Measurements from ENCODE around the gene ZNF8. TPM values are rescaled to one million over a fixed set of nuclear protein-coding genes. Genes with fewer than 3 reads are reported as not detected.
A peak's percentile ranks its signal among the peaks of the same experiment; 100 is the strongest.

Gene ZNF8
- total RNA-seq, 1 experiment from 2014 or later: 4.9 TPM

DNA sequence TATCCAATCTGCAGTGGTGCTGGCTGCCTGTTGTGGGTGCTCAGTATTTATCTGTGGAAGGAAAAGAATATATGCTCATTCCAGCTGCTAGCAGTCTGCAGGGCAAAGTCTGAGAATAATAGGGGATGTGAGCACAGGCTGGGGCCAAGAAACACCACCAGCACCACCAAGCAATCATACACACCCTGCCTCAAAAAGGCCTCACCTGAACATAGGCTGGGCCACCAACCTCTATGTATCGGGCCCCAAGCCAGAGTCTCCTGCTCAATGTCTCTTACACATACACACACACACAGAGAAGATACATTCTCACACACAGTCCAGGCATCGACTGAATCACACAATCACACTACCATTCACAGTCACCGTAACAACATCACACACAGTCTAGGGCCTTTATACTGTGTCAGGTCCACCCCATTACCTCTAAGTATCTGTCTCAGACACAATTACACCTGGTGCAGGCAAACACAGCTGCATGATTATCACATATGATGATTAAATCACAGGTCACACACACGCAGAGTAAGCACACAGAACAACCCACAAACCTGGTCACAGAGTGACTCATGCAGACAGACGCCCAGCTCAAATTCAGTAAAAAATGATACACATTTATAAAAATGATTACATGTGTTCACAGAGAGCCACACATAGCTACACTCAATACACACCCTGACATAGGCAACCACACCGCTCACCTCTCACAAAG is 46.7 kb downstream of the ZNF8 start:
- Mint-ChIP-seq H3K27me3 (ENCODE audit: insufficient read depth, unreplicated experiment) (no peaks in the 10 kb centered on the region), H3K4me1 (ENCODE audit: insufficient read depth, unreplicated experiment) (peaks cover 3% of the 10 kb centered on the region), H3K36me3 (ENCODE audit: insufficient read depth, unreplicated experiment) (peaks cover under 1% of the 10 kb centered on the region), H3K27ac (ENCODE audit: low read depth, unreplicated experiment) (no peak overlapping the region), H3K9me3 (ENCODE audit: unreplicated experiment) (no peaks in the 10 kb centered on the region), H3K4me3 (ENCODE audit: unreplicated experiment) (no peak overlapping the region)
- no peak for DNase-seq (ENCODE audit: unreplicated experiment)
- CTCF ChIA-PET: interaction anchor here (0.5 kb wide), 1 partner anchor 980 kb away, joined by 3 read pairs; no protein-coding TSS in a partner anchor
- no TSS peak for BruUV-seq (replicated peaks)
- POLR2A ChIA-PET: interaction anchor here (1.4 to 5.3 kb wide), 9 partner anchors 8 to 936 kb away, joined by 4 to 55 read pairs (median 11); partner anchors contain the start of genes ERVK3-1, RPS5, ZNF497 and ZNF548
- TF ChIP-seq CTCF (IDR thresholded peaks at IDR 0.05; ENCODE audit: unreplicated experiment): no peak
- intact Hi-C loops (cut with micrococcal nuclease): loop anchor here (1.0 to 5.0 kb wide), 3 partner anchors 37 to 142 kb away; partner anchors contain the start of genes ZNF324, ZNF497 and ZNF837

DNA sequence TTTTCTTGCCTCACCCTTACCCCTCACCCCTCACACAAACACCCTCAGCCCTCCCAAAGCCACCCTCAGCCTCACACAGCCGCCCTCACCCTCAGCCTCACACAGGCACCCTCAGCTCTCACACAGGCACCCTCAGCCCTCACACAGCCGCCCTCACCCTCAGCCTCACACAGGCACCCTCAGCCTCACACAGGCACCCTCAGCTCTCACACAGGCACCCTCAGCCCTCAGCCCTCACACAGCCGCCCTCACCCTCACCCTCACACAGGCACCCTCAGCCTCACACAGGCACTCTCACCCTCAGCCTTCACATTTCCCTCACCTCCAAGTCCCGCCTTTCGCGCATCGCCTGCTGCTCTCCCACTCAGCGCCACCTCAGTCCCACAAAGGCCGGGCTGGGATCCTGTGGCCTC is 47.8 kb downstream of the ZNF8 start:
- POLR2A ChIA-PET: interaction anchor here (0.6 to 5.3 kb wide), 31 partner anchors 9 to 937 kb away, joined by 3 to 55 read pairs (median 4); partner anchors contain the start of genes ERVK3-1, RPS5, ZBTB45 and ZNF274
- H3K4me3 Mint-ChIP-seq (ENCODE audit: unreplicated experiment): no peak overlapping the region
- no peak for TF ChIP-seq CTCF (IDR thresholded peaks at IDR 0.05; ENCODE audit: unreplicated experiment)
- H3K4me1 Mint-ChIP-seq (ENCODE audit: insufficient read depth, unreplicated experiment): peaks cover 9% of the 10 kb centered on the region
- BruUV-seq (replicated peaks): no TSS peak
- CTCF ChIA-PET: interaction anchor here (0.6 to 0.7 kb wide), 2 partner anchors 95 to 815 kb away, joined by 3 to 4 read pairs; no protein-coding TSS in a partner anchor
- intact Hi-C loops (cut with micrococcal nuclease): loop anchor here (1.0 to 5.0 kb wide), 3 partner anchors 36 to 141 kb away; partner anchors contain the start of genes ZNF324, ZNF497 and ZNF837
- no peaks in the 10 kb centered on the region for H3K9me3 Mint-ChIP-seq (ENCODE audit: unreplicated experiment)
- no peak for DNase-seq (ENCODE audit: unreplicated experiment)
- H3K36me3 Mint-ChIP-seq (ENCODE audit: insufficient read depth, unreplicated experiment): no peaks in the 10 kb centered on the region
- H3K27me3 Mint-ChIP-seq (ENCODE audit: insufficient read depth, unreplicated experiment): no peaks in the 10 kb centered on the region
- no peak overlapping the region for H3K27ac Mint-ChIP-seq (ENCODE audit: low read depth, unreplicated experiment)

DNA sequence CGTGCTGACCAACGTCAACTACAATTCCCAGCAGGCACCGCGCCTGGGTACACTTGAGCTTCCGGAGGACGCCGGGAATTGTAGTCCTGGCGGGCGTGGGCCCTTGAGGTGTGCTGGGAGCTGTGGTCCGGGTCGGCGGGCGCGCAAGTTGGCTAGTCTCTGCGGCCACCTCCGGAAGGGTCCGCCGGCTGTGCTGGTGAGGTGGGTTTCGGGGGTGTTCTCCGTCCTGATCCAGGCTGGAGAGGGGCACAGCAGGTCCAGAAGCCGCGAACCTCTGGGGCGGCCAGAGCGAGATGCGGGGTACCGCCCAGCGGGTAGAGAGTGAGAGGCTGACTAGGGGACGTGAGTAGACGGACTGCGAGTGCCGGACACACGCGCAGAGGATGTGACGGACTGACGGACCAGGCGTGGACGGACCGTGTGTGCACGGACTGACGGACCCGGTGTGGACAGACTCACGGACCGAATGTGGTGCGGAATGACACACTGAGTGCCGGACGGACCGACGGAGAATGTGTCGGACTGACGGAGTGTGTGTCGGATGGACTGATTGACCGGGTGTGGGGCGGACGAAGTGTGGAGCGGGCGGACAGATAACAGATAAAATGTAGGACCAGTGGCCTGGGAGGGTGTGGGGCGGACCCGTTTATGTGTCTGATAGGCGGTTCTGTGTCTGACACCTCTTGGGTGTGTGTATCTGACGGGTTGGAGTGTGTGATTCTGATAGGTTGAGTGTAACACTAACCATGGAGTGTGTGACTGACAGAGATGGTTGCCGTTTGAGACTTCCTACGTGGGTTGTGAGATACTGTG is 48.4 kb downstream of the ZNF8 start, which contains the start of gene ZSCAN22:
Gene ZSCAN22 (plus strand): TSS at position 81 of the 813 bp plus-strand sequence. CDS start 7,809 bp downstream, outside the sequence.
- H3K27me3 Mint-ChIP-seq (ENCODE audit: insufficient read depth, unreplicated experiment): no peaks in the 10 kb centered on the region
- POLR2A ChIA-PET: interaction anchor here (0.6 to 5.3 kb wide), 29 partner anchors 10 to 938 kb away, joined by 3 to 55 read pairs (median 4); partner anchors contain the start of genes ERVK3-1, RPS5, ZBTB45 and ZNF274
- DNase-seq (ENCODE audit: unreplicated experiment): peak; percentile 98
- no peak within 1 kb of the TSS for H3K27ac Mint-ChIP-seq (ENCODE audit: low read depth, unreplicated experiment)
- no peak within 1 kb of the TSS for H3K4me3 Mint-ChIP-seq (ENCODE audit: unreplicated experiment)
- CTCF ChIA-PET: interaction anchor here (0.7 kb wide), 1 partner anchor 95 kb away, joined by 3 read pairs; no protein-coding TSS in a partner anchor
- no peaks in the 10 kb centered on the region for H3K36me3 Mint-ChIP-seq (ENCODE audit: insufficient read depth, unreplicated experiment)
- H3K9me3 Mint-ChIP-seq (ENCODE audit: unreplicated experiment): no peaks in the 10 kb centered on the region
- H3K4me1 Mint-ChIP-seq (ENCODE audit: insufficient read depth, unreplicated experiment): peaks cover 9% of the 10 kb centered on the region
- TSS peak; percentile 31 for BruUV-seq (replicated peaks)
- intact Hi-C loops (cut with micrococcal nuclease): loop anchor here (1.0 to 5.0 kb wide), 3 partner anchors 35 to 140 kb away; partner anchors contain the start of genes ZNF324, ZNF497 and ZNF837
- TF ChIP-seq CTCF (IDR thresholded peaks at IDR 0.05; ENCODE audit: unreplicated experiment): no peak

Data from MCF 10A (cell line).